GM15510 (cell line): ENCODE data around the gene REEP6.

Experiments used
- POLR2A ChIP-seq: IDR thresholded peaks from 3 replicates; pipeline ENCODE4 v1.6.1; 2011; ENCODE audit warnings: borderline replicate concordance; ENCODE audit not compliant: insufficient read length; ENCODE audit errors: extremely low read depth

Gene REEP6

DNA sequence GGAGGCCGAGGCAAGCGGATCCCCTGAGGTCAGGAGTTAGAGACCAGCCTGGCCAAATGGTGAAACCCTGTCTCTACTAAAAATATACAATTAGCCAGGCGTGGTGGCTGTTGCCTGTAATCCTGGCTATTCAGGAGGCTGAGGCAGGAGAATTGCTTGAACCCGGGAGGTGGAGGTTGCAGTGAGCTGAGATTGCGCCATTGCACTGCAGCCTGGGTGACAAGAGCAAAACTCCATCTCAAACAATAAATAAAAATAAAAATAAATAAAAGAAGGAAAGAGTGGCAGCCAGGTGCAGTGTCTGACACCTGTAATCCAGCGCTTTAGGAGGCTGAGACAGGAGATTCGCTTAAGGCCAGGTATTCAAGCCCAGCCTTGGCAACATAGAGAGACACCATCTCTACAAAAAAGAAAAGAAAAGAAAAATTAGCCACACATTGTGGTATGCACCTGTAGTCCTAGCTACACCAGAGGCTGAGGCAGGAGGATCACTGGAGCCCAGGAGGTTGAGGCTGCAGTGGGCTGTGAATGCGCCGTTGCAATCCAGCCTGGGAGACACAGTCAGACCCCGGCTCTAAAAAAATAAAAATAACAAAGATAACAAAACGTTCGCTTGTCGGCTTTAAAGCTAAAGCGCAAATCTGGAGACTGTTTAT lies 11.6 kb downstream of the REEP6 start:
- no peak for TF ChIP-seq POLR2A

DNA sequence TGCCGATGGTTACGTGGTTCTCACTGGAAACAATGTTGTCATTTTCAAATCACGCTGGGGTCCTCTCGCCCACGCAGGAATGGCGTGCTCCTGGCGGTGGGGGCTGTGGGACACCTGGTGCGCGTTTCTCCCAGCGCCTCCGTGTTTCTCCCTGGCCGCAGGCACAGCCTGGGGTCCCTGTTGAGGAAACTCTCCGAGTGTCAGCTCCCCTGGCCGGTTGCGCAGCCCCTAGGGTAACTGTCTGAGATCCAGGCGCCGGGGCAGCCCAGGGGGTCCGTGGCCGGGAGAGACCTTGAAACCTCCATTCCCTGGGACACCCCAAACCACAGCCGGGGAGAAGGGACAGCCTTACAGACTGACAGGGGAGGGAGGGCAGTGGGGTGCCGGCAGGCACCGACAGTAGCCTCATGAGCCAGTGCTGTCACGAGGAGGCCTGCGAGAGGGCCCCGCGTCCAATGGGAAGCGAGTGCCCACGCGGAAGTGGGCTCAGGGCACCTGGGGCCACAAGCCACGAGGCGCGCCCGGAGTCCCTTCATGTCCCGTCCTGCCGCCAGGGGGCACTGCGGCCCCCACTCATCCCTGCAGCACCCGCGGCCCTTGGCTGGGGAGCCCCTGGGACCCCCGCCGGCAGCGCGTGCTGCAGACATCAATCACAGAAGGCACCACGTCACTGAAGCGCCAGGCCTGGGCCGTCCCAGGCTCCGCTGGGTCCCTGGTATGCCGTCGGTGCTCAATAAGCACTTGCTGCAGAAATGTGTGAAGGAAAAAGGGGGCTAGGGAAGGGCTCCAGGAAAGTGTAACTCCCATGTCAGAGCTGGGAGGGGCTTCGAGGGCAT lies 12.3 kb downstream of the REEP6 start:
- no peak for TF ChIP-seq POLR2A

DNA sequence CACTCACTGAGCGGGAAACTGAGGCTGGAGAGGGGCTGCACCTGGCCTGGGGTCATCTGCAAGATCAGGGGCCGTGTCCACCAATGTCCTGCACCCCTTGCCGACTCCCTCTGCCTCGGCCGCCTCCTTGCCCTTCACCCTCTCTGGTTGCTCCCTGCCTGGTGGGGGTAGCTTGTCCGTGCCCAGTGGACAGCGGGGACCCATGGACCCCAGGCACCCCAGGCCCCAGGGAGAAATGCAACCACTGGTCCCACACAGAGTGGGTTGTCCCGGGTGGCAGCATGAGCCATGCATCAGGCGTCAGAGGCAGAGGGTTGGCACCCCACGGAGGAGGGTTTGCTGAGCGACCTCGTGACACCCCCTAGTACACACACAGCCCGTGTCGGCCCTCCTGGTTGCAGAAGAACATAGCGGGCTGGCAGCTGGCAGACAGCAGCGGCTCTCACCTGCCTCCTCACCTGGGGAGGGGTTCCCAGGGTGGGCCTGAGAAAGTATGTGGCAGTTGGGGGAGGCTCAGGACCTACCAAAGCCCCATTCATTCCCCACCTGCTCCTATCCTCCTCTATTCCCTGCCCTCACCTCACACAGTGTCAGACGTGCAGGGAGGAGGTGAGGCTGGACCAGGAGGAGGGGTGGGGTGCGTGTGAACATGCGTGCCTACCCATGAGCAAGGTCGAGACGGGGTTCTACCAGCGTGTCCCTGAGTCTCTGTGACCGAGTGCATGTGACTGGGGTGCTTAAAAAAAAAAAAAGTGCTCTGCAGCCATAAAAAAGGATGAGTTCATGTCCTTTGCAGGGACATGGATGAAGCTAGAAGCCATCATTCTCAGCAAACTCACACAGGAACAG lies 13.2 kb downstream of the REEP6 start:
- no peak for TF ChIP-seq POLR2A

DNA sequence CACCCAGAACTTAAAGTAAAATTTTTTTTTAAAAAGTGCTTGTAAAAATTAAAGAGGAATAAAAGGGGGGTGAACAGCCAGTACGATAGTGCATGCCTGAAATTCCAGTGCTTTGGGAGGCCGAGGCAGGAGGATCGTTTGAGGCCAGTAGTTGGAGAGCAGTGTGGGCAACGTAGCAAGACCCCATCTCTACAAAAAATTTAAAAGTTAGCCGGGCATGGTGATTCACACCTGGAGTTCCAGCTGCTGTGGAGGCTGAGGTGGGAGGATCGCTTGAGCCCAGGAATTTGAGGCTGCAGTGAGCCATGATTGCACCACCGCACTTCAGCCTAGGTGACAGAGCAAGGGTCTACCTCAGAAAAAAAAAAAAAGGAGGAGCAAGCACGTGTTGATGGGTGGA lies 14.0 kb downstream of the REEP6 start:
- TF ChIP-seq POLR2A: no peak

DNA sequence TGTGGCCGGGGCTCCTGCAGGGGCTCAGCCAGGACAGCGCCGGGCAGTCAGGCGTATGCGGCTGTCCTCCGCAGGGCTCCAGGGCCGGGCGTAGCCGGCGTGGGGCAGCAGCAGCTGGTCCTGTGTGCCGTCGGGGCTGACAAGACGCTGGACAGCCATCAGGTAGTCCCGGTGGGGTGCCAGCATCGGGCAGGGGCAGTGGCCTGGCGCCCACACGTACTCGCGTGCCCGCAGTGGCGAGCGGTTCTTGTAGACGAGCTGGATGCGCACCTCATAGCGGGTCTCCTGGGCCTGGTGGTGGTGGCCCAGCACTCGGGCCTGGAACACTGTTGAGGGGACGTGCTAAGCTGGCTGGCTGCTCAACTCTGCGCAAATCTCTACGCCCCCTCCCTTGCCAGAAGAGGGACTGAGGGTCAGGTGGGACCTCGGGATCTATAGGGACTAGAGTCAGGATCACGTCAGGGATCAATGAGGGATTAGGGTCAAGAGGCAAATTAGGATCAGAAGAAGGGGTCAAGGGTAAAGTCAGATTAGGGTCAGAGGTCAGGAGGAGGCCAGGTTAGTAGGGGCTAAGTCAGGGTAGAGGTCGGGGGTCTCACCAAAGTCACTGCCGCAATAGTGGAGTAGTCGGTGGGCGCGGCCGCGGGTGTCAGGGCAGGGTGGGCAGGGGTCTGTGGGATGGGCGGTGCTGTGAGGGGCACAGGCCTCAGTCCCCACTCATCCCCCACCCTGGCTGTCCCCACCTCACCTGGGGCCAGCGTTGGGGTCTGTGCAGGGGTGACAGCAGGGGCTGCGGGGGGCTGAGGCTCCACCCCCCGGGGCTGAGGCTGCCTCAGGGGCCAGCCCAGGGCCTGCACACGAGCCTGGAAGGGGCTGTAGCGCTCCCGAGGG lies 15.3 kb downstream of the REEP6 start:
- no peak for TF ChIP-seq POLR2A

DNA sequence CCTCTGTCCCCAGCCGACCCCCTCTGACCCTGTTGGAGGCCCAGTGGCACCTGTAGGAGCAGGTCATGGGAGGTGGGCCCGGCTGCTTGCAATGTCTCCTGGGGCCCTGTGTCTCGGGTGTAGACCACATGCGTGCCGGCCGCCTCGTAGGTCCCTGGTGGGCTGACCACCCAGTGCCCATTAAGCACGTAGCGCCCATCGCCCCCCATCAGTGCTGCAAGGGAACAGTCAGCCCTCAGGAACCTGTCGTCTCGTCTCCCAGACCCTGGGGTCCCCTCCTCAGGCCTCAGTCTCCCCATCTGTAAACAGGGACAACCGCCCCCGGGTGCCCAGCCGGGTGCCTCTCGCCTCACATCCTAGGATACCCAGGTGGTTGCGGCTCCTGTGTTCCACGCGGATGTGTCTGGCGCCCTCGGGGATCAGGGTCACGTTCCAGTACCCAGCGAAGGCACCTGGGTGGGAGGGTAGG lies 16.2 kb downstream of the REEP6 start:
- TF ChIP-seq POLR2A: no peak

DNA sequence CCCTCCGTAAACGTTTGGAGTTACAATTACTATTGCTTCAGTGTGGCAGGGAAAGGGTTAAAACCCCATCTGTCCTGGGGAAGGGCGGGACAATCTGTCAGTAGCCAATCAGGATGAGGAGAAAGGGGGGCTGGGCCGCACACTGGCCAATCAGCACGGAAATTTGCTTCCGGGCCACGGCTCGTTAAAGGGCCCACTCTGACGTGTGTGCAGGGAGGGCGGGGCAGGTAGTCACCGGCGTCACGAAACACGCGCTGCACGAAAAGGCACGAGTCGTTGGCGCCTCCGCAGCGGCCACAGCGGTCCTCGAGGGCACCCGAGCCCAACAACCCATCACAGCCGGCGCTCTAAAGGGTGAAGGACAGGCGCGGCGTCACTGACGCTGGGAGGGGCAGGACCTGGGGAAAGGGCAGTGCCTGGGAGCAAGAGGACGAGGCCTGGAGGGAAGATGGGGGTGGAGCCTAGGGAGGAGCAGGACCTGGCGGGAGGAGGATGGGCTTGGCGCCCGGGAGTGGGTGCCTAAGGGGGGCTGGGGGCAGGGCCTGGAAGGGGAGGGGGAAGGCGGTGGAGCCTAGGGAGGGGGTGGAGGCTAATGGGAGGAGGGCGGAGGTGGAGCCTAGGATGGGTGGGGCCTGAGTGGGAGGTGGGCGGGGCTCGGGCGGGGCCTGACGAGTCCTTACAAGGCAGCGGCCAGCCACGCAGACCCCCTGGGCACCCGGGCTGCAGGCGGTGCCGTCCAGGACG lies 17.0 kb downstream of the REEP6 start:
- TF ChIP-seq POLR2A: no peak

DNA sequence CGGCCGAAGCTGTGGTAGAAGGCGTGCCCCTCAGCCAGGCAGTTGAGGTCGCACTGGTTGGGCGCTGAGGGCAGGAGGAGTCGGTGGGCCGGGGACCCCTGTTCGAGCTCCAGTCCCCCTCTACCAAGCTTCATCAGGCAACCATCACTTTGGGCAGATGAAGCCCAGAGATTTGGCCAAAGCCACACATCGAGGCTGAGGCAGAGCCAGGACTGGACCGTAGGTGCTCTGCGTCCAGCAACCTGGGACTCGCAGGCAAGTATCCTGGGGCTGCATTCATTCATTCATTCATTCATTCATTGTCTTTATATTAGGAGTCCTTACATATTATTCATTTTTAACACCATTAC lies 17.5 kb downstream of the REEP6 start:
- TF ChIP-seq POLR2A: no peak

DNA sequence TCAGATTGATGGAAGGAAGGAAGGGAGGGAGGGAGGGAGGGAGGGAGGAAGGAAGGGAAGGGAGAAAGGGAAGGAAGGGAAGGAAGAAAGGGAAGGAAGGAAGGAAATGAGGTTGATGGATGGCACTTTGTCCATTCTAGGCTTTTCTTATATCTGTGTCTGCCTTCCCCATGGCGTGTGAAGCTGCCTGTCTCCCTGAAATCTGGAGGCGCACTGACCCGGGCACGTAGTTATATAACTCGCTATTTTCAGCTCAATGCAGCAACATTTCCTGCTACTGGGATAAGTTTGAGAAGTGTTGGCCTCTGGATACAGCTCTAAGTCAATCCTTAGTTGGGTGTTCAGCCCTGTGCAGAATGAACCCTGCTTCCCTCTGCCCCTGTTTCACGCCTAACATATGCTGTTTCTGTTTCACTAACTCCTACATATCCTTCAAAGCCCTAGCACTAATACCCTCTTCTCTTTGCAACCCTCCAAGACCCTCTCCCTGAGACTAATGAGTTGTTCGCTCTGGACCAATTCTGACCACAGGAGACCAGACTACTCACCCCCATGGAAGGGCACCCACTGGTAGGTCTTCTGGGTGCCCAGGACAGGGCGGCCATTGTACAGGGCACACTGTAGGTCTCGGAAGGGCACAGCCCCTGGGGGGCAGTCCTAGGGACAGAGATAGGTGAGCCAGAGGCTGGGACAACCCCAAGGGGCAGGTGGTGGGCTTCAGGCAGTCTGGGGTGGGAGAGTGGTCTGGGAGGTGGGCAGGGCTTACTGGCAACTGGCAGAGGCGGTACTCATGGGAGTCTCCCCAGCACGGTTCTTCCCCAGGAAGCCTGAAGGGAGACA lies 18.8 kb downstream of the REEP6 start:
- TF ChIP-seq POLR2A: no peak

DNA sequence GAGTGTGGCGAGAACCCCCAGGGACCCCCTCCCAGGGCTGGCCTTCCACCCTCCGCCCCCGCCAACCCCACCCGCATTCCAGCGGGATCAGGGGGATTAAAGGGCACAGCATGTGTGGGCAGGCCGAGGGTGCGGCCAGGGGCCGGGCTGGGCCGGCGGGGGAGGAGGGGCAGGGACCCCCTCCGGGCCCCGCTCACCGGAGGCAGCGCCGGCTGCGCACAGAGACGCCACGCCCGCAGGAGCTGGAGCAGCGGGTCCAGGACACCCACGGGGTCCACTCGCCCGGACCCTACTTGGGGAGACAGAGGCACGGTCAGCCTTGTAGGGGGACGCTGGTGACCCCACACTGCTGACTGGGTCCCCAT lies 19.4 kb downstream of the REEP6 start:
- TF ChIP-seq POLR2A: no peak

DNA sequence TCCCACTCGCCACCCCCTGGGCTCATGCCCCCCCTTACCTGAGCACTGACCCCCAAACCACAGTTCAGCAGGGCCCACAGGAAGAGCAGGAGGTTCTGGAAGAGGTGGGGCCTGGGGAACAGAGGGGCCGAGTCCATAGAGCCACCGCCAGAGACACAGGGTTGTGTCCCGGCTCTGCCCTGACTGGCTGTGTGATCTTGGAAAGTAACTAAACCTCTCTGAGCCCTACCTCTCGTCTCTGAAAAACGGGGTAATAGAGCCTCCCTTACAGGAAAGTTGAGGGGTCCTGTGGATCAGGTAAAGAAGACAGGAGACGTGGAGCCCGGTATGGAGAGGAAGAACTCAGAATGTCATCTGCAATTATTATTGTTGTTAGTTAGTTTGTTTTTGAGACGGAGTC lies 19.8 kb downstream of the REEP6 start:
- no peak for TF ChIP-seq POLR2A

DNA sequence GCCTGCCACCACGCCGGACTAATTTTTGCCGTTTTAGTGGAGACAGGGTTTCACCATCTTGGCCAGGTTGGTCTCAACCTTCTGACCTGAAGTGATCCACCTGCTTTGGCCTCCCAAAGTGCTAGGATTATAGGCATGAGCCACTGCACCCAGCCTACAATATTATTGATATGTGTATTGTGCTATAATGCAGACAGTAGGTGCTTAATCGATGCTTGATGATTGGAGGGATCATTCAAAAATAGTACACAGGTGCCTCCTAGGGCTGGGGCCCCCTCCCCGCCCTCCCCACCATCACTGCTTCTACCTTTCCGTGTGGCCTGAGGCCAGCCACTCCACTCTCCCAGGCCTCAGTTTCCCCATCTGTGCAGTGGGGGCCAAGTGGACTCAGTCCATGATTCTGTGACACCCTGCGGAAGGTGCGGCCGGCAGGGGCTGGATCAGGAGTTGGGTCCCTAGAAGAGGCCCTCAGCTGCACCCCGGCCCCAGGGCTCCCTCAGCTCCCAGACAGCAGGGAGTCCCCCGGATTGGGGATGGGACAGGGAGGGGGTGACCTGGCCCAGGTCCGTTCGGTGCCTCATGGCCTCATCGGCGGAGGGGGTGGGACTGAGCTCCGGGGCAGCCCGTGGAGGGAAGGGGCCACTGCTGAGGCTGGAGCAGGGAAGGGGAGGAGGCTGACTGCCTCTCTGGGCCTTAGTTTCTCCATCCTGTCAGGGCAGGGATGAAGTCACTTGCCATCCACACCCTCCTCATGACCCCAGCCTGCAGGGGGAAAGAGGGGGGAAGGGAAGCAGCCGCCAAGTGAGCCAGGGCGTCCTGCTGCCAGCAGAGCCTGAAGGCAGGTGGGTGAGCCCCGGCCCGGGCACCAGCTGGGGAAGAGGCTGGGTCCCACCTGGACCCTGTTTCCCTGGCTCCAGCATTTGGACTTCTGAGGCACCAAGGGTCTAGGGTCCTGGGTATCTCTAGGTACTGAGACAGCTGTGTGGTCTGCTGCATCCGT lies 20.6 kb downstream of the REEP6 start:
- TF ChIP-seq POLR2A: no peak
